Measurements from ENCODE around the gene SLC29A1.
"Not testable (repeated sequence)": the region's sequence is repeated elsewhere in the genome, so short reads cannot be mapped to it uniquely, and the experiment has no call there.

The SLC29A1 gene

DNA sequence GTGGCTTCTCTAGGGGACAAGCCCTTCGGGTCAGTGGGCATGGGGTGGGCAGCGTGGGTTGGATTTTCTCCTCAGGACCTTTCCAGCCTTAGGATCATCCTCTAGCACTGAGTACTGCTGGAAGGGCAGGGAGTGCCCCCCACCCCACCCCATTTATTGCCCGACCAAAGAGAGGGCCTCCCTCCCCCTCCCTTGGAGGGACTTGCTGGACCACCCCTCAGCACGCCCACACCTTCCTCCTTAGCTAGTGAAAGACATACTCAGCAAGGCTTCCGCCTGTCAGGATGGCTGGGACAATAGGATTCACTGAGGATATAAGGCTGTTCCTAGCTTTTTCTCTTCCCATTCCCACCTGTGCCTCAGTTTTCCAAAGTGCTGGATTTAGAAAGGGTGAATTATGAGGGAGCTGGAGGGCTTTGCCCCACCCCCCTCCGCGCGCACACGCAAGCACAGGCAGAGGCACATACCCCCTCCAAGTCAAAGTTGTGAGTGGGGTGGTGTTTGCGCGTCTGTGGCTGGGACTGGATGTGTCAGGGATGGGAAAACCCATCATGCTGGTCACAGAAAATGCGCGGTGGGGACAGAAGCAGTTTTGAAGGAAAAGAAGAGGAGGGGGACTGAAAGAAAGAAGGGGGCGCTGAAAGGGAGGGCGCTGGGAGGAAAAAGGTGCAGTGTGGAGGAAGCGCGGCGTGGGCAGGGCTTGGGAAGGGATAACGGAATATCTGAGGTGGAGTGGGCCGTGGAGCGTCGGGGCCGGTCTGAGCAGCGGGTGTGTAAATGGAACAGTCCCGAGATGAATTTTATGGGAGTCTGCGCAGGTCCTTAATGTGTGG, 693 bp upstream of the SLC29A1 start:
- no peak for DNase-seq (ENCODE audit: low read depth in 2 of 2)

- DNase-seq (ENCODE audit: low read depth in 2 of 2): no peak
Observed at GRCh38 chr6:44224029-44224964, 902 bp downstream of the SLC29A1 start.

DNA sequence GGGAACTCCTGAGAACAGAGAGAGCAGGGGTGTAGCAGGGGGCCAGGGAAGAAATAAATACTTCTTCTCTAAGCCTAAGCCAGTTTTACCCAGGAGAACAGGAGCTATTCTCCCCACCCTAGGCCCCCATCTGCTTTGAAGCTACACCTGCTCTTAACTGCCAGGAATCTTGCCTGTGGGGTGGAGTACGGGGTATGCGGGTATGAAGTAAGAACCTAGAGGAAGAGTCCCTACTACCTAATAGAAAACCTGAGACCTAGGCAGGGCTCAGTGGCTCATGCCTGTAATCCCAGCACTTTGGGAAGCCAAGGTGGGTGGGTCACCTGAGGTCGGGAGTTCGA, 1.5 kb downstream of the SLC29A1 start:
- no peak for DNase-seq (ENCODE audit: low read depth in 2 of 2)

GRCh38 chr6:44225579-44226325, 2.4 kb downstream of the SLC29A1 start:
- no peak for DNase-seq (ENCODE audit: low read depth in 2 of 2)

DNA sequence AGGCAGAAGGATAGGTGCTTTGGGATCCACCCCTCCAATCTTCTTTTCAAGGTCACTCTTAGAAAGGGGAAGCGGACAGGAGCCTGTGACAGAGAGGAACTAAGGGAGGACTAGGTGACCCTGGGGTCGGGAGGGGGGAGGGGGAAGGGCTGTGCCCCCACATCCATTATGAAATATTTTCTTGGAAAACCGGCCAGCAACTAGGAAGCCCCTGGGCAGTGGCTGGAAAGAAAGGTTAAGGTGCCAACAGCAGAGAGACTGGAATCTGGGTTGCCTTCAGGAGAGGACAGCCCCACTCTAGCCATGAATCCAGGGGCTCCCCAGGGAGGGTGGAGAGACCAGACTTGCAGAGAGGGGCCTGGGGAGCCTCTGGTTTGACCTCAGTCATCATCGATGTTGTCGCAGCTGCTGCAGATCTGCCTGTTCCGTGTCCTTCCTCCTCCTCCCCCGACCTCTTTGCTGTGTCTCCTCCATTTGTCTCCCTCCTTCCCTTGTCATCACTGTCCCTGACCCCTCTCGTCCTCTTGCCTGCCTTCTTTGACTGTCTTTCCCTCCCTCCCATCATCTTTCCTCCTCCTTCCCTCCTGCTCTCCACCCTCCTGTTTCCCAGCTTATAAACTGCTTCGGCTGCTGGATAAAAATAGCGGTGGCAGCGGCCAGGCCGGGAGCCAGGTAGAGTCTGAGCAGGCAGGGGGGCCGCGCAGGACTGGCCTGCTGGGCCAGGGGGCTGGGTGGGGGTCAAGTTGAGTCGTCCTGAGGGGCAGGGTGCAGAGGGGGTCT, 3.2 kb downstream of the SLC29A1 start:
- DNase-seq (ENCODE audit: low read depth in 2 of 2): no peak

DNA sequence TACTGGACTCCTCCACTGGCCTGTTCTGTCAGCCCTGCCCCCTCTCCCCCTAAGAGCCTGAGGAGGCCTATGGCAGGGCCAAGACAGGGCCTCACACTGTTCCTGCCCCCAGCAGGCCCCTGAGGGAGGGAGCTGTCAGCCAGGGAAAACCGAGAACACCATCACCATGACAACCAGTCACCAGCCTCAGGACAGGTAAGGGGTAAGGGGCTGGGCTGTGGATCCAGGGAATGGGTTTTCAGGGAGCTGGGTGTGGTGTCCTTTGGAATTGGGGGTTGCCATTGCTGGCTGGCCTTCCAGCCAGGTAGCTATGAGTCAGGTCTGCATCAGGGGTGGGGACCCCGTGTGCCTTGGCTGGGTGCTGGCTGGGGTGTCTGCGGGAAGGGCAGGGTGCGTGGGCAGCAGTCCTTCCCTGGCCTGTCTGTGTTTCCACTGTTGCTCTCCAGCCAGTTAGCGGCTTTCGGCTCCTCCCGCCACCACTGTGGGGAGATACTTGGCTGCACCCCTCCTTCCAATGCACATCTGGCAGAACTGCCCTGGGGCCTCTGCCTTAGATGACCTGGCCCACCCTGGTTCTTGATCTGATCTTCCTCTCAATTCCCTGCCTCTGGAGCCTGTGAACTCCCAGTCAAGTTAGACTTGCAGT, 3.9 kb downstream of the SLC29A1 start:
- no peak for DNase-seq (ENCODE audit: low read depth in 2 of 2)

DNA sequence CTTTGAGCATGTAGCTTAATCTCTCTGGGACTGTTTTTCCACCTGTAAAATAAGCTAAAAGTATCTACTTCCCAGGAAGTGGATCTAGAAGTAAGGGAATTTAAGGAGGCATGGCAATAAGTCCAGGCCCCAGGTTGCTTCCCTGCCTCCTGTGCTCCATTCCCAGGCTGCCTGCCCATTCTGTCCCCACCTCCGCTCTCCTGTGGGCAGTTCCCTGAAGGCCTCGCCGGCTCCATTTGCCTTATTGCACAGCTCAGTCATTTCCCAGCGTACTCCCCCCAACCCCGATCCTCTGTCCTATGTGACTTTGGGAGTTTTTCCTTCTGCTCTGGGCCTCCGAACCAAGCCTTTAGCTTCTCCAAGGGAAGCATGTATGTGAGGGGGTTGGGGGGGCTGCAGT, 4.6 kb downstream of the SLC29A1 start:
- DNase-seq (ENCODE audit: low read depth in 2 of 2): no peak

DNA sequence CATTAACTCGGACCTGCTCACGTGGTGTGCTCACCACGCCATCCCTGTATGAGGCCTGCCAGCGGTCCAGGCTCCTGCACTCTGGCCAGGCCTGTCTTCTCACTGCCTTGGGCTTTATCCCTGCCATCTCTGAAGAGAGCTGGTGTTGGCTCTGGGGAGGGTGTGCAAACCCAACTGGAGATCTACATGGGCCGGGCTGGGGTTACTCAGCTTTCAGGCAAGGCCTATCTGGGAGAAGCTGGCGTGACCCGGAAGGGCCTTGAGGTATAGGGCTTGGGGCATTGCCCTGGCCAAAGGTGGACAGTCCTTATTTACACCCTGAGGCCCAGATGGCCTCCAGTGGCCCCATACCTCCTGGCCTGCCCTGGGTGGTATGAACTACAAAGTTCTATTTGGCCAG, 5.0 kb downstream of the SLC29A1 start:
- no peak for DNase-seq (ENCODE audit: low read depth in 2 of 2)

DNA sequence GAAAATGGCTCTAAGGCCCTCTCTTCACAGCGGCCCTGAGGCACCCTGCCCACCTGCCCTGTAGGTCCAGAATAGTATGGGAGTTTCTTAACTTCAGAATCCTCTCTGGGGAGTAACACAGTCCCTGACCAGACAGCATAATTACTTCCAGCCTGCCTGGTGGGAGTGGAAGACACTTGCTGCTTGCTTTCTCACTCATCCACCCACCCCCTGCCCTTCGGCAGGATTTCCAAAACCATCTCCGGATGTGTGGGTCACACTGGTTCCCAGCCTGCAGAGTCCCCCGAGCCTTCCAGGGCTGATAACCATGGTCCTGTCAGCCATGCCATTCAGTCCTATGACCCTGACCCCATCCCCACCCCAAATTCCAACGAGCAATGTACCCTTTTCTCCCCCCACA, 5.4 kb downstream of the SLC29A1 start:
- DNase-seq (ENCODE audit: low read depth in 2 of 2): no peak

DNA sequence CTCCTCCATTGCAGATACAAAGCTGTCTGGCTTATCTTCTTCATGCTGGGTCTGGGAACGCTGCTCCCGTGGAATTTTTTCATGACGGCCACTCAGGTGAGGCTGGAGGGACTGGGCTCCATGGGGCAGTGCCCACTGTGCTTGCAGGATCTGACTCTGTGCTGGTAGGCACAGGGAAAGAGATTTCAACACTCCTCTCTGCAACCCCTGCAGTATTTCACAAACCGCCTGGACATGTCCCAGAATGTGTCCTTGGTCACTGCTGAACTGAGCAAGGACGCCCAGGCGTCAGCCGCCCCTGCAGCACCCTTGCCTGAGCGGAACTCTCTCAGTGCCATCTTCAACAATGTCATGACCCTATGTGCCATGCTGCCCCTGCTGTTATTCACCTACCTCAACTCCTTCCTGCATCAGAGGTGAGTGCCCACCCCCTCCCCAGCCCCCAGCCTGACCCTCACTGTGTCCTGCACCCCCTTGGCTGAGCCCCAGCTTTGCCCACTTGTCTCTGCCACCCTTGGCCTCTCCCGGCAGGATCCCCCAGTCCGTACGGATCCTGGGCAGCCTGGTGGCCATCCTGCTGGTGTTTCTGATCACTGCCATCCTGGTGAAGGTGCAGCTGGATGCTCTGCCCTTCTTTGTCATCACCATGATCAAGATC, 6.1 kb downstream of the SLC29A1 start:
- DNase-seq (ENCODE audit: low read depth in 2 of 2): no peak

GRCh38 chr6:44230034-44230675, 6.8 kb downstream of the SLC29A1 start:
- no peak for DNase-seq (ENCODE audit: low read depth in 2 of 2)

DNA sequence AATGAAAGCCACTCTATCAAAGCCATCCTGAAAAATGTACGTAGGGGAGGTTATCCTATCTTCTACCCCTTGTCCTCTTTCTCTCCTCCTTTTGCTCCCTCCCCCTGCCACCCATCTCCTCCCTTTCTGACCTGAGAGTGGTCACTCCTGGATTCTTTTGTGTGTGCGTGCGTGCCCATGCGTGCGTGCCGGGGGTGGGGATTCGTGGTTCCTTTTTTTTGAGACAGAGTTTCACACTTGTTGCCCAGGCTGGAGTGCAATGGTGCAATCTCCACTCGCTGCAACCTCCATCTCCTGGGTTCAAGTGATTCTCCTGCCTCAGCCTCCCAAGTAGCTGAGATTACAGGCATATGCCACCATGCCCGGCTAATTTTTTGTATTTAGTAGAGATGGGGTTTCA, 8.0 kb downstream of the SLC29A1 start:
- DNase-seq (ENCODE audit: low read depth in 2 of 2): not testable (repeated sequence)

DNA sequence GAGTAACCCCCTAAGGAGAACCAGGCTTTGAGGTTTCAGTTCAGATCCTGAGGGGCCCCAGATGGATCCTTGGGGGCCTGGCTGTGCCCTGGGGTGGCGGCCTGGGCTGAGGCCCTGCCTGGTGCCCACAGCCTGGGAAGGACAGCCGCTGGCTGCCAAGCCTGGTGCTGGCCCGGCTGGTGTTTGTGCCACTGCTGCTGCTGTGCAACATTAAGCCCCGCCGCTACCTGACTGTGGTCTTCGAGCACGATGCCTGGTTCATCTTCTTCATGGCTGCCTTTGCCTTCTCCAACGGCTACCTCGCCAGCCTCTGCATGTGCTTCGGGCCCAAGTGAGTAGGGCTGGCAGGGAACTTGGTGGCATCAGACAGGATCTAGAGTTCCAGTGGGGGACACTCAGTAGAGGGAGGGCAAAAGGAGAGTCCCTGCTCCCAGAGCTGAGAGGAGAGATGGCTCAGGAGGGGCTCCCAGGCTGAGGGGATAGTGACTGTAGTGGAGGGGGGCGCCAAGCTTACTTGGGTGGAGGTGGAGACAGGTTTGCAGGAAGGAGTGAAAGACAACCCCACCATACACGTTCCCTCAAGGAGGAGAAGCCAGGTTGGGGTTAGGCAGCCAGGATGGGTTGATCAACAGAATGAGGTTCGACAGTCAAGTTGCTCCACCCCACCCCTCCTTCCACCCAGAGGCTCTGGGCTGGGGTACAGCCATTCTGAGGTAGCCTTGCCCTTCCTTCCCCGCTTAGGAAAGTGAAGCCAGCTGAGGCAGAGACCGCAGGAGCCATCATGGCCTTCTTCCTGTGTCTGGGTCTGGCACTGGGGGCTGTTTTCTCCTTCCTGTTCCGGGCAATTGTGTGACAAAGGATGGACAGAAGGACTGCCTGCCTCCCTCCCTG, 9.5 kb downstream of the SLC29A1 start:
- no peak for DNase-seq (ENCODE audit: low read depth in 2 of 2)

GRCh38 chr6:44233567-44234100, 10.2 kb downstream of the SLC29A1 start:
- DNase-seq (ENCODE audit: low read depth in 2 of 2): no peak

DNA sequence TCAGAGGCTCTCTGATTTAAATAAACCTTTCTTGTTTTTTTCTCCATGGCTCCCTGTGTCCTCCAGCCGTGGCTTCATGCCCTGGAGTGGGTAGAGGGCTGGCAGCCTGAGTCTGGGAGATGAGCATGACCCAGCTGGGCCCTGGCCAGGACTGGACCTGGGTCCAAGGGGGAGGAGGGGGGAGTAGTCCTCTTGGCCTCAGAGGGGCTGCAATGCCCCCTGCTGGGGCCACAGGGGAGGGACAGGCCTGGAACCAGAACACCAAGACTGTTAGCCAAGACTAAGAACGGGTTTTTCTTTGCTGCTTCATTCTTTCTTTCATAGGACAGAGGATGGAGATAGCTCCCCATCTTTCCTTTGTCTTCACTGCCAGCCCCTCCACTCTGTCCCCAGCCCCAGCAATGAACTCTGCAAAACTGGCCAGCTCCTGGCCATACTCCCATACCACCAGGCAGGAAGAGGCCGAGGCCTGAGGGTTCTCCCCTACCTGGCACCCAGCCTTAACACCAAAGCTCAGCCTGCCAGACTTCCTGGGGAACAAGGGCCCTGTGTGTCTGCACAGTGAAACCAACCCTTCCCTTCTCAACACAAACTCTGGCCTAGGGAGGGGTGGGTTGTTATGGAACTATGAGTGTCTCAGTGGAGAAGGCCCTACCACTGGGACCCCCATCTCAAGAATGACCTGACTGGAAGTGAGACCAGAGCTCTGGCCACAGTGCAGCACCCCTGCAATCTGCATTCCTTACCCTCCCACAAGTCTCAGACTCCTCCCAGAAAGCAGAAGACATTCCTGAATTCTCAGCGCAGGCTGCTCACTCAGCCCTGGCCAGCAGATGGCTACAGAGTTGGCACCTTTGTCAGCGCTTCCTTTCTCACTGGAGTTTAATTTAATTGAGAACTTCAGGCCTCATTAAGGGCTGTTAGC, 11.0 kb downstream of the SLC29A1 start:
- DNase-seq (ENCODE audit: low read depth in 2 of 2): no peak

DNA sequence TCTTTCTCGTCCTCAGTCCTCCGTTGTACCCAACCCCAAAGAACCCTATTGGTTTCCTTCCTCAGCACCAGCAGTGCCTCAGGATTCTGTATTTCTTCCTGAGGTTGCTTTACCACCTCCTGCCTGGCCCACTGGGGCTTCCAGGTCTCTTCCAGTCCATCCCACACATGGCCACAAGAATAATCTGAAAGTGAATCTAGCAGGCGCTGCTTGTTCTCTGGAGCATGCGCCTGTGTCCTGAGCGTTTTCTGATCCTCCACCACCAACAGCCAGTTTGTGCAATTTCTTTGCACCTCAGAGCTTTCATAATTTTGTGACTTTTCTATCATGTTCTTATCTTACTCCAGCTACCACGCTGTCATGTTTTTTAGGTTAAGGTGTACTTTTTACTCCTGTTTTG, 11.9 kb downstream of the SLC29A1 start:
- no peak for DNase-seq (ENCODE audit: low read depth in 2 of 2)

GRCh38 chr6:44235891-44236516, 12.6 kb downstream of the SLC29A1 start:
- DNase-seq (ENCODE audit: low read depth in 2 of 2): no peak

Measured in stimulated activated CD4-positive, alpha-beta T cell treated with anti-CD3 and anti-CD28 coated beads, Interleukin-1b, Interleukin-23, amount 100 ng/mL, for 4 hours (primary cell).